ENCODE results near the gene ARID4B.

Gene ARID4B

GRCh38 chr1:235156265-235156664 lies 171.7 kb downstream of the ARID4B start:
- H3K4me3 ChIP-seq (ENCODE audit: low read length), result no peak overlapping the region
- H3K9ac ChIP-seq (ENCODE audit: low read depth, low read length), result no peak overlapping the region
- peaks cover 78% of the 10 kb centered on the region for H3K36me3 ChIP-seq (ENCODE audit: insufficient read depth, low read length)
- no peaks in the 10 kb centered on the region for H3K4me1 ChIP-seq (ENCODE audit: insufficient read depth, low read length)
- no peaks in the 10 kb centered on the region for H3K9me3 ChIP-seq (ENCODE audit: insufficient read depth, low read depth, low read length)
- WGBS, result 99% methylated on average over 3 of the region's 3 CpGs
- no peak overlapping the region for H3K27ac ChIP-seq (ENCODE audit: low read depth, low read length)
- H3K27me3 ChIP-seq (ENCODE audit: insufficient read depth, low read length), result no peaks in the 10 kb centered on the region

GRCh38 chr1:235152235-235152634 lies 175.7 kb downstream of the ARID4B start:
- Histone ChIP-seq H3K4me1 (ENCODE audit: insufficient read depth, low read length) (no peaks in the 10 kb centered on the region), H3K36me3 (ENCODE audit: insufficient read depth, low read length) (peaks cover 90% of the 10 kb centered on the region), H3K27me3 (ENCODE audit: insufficient read depth, low read length) (no peaks in the 10 kb centered on the region), H3K9ac (ENCODE audit: low read depth, low read length) (no peak overlapping the region), H3K27ac (ENCODE audit: low read depth, low read length) (no peak overlapping the region), H3K4me3 (ENCODE audit: low read length) (no peak overlapping the region), H3K9me3 (ENCODE audit: insufficient read depth, low read depth, low read length) (no peaks in the 10 kb centered on the region)

GRCh38 chr1:235151033-235151432 lies 176.9 kb downstream of the ARID4B start:
- no peaks in the 10 kb centered on the region for H3K27me3 ChIP-seq (ENCODE audit: insufficient read depth, low read length)
- H3K4me3 ChIP-seq (ENCODE audit: low read length), result no peak overlapping the region
- no peaks in the 10 kb centered on the region for H3K9me3 ChIP-seq (ENCODE audit: insufficient read depth, low read depth, low read length)
- no peak overlapping the region for H3K9ac ChIP-seq (ENCODE audit: low read depth, low read length)
- no peak overlapping the region for H3K27ac ChIP-seq (ENCODE audit: low read depth, low read length)
- H3K4me1 ChIP-seq (ENCODE audit: insufficient read depth, low read length), result no peaks in the 10 kb centered on the region
- peaks cover 90% of the 10 kb centered on the region for H3K36me3 ChIP-seq (ENCODE audit: insufficient read depth, low read length)
- 90% methylated on average over 2 of the region's 2 CpGs for WGBS

GRCh38 chr1:235149824-235150223 lies 178.2 kb downstream of the ARID4B start:
- Histone ChIP-seq H3K4me3 (ENCODE audit: low read length) (no peak overlapping the region), H3K9ac (ENCODE audit: low read depth, low read length) (no peak overlapping the region), H3K36me3 (ENCODE audit: insufficient read depth, low read length) (peaks cover 96% of the 10 kb centered on the region), H3K27ac (ENCODE audit: low read depth, low read length) (no peak overlapping the region), H3K9me3 (ENCODE audit: insufficient read depth, low read depth, low read length) (no peaks in the 10 kb centered on the region), H3K27me3 (ENCODE audit: insufficient read depth, low read length) (no peaks in the 10 kb centered on the region), H3K4me1 (ENCODE audit: insufficient read depth, low read length) (no peaks in the 10 kb centered on the region)
- 97% methylated on average over 9 of the region's 9 CpGs for WGBS

- Histone ChIP-seq H3K36me3 (ENCODE audit: insufficient read depth, low read length) (peaks cover 97% of the 10 kb centered on the region), H3K9me3 (ENCODE audit: insufficient read depth, low read depth, low read length) (no peaks in the 10 kb centered on the region), H3K4me1 (ENCODE audit: insufficient read depth, low read length) (no peaks in the 10 kb centered on the region), H3K4me3 (ENCODE audit: low read length) (no peak overlapping the region), H3K27me3 (ENCODE audit: insufficient read depth, low read length) (no peaks in the 10 kb centered on the region), H3K9ac (ENCODE audit: low read depth, low read length) (no peak overlapping the region), H3K27ac (ENCODE audit: low read depth, low read length) (no peak overlapping the region)
- WGBS, result 87% methylated on average over 4 of the region's 4 CpGs
These were observed 180.7 kb downstream of the ARID4B start for GRCh38 chr1:235147269-235147668.

GRCh38 chr1:235145639-235146038 lies 182.3 kb downstream of the ARID4B start:
- H3K9ac ChIP-seq (ENCODE audit: low read depth, low read length), result no peak overlapping the region
- H3K9me3 ChIP-seq (ENCODE audit: insufficient read depth, low read depth, low read length), result no peaks in the 10 kb centered on the region
- peaks cover 88% of the 10 kb centered on the region for H3K36me3 ChIP-seq (ENCODE audit: insufficient read depth, low read length)
- H3K4me3 ChIP-seq (ENCODE audit: low read length), result no peak overlapping the region
- no peaks in the 10 kb centered on the region for H3K4me1 ChIP-seq (ENCODE audit: insufficient read depth, low read length)
- no peak overlapping the region for H3K27ac ChIP-seq (ENCODE audit: low read depth, low read length)
- WGBS, result 95% methylated on average over 6 of the region's 6 CpGs
- no peaks in the 10 kb centered on the region for H3K27me3 ChIP-seq (ENCODE audit: insufficient read depth, low read length)

- Histone ChIP-seq H3K4me1 (ENCODE audit: insufficient read depth, low read length) (no peaks in the 10 kb centered on the region), H3K27ac (ENCODE audit: low read depth, low read length) (no peak overlapping the region), H3K9me3 (ENCODE audit: insufficient read depth, low read depth, low read length) (no peaks in the 10 kb centered on the region), H3K9ac (ENCODE audit: low read depth, low read length) (no peak overlapping the region), H3K36me3 (ENCODE audit: insufficient read depth, low read length) (peaks cover 84% of the 10 kb centered on the region), H3K4me3 (ENCODE audit: low read length) (no peak overlapping the region), H3K27me3 (ENCODE audit: insufficient read depth, low read length) (no peaks in the 10 kb centered on the region)
- WGBS, result 98% methylated on average over 4 of the region's 4 CpGs
These were observed 185.0 kb downstream of the ARID4B start for GRCh38 chr1:235142991-235143390.

GRCh38 chr1:235139315-235139714 lies 188.7 kb downstream of the ARID4B start:
- H3K9ac ChIP-seq (ENCODE audit: low read depth, low read length), result no peak overlapping the region
- WGBS, result 98% methylated on average over 4 of the region's 5 CpGs
- H3K4me3 ChIP-seq (ENCODE audit: low read length), result no peak overlapping the region
- H3K27me3 ChIP-seq (ENCODE audit: insufficient read depth, low read length), result no peaks in the 10 kb centered on the region
- peaks cover 82% of the 10 kb centered on the region for H3K36me3 ChIP-seq (ENCODE audit: insufficient read depth, low read length)
- no peaks in the 10 kb centered on the region for H3K4me1 ChIP-seq (ENCODE audit: insufficient read depth, low read length)
- H3K27ac ChIP-seq (ENCODE audit: low read depth, low read length), result no peak overlapping the region
- no peaks in the 10 kb centered on the region for H3K9me3 ChIP-seq (ENCODE audit: insufficient read depth, low read depth, low read length)

- Histone ChIP-seq H3K9ac (ENCODE audit: low read depth, low read length) (no peak overlapping the region), H3K4me3 (ENCODE audit: low read length) (no peak overlapping the region), H3K27ac (ENCODE audit: low read depth, low read length) (no peak overlapping the region), H3K9me3 (ENCODE audit: insufficient read depth, low read depth, low read length) (no peaks in the 10 kb centered on the region), H3K36me3 (ENCODE audit: insufficient read depth, low read length) (peaks cover 82% of the 10 kb centered on the region), H3K4me1 (ENCODE audit: insufficient read depth, low read length) (no peaks in the 10 kb centered on the region), H3K27me3 (ENCODE audit: insufficient read depth, low read length) (no peaks in the 10 kb centered on the region)
- 90% methylated on average over 2 of the region's 2 CpGs for WGBS
These were observed 189.2 kb downstream of the ARID4B start for GRCh38 chr1:235138821-235139220.

GRCh38 chr1:235136111-235136510 lies 191.9 kb downstream of the ARID4B start:
- 92% methylated on average over 4 of the region's 4 CpGs for WGBS
- H3K36me3 ChIP-seq (ENCODE audit: insufficient read depth, low read length), result peaks cover 81% of the 10 kb centered on the region

GRCh38 chr1:235134171-235134570 lies 193.8 kb downstream of the ARID4B start:
- Histone ChIP-seq H3K9ac (ENCODE audit: low read depth, low read length) (no peak overlapping the region), H3K27me3 (ENCODE audit: insufficient read depth, low read length) (no peaks in the 10 kb centered on the region), H3K4me3 (ENCODE audit: low read length) (no peak overlapping the region), H3K27ac (ENCODE audit: low read depth, low read length) (no peak overlapping the region), H3K4me1 (ENCODE audit: insufficient read depth, low read length) (no peaks in the 10 kb centered on the region), H3K9me3 (ENCODE audit: insufficient read depth, low read depth, low read length) (no peaks in the 10 kb centered on the region), H3K36me3 (ENCODE audit: insufficient read depth, low read length) (peaks cover 77% of the 10 kb centered on the region)
- 99% methylated on average over 11 of the region's 12 CpGs for WGBS

More at GRCh38 chr1:235136111-235136510, 191.9 kb downstream of the ARID4B start:
- Histone ChIP-seq H3K9me3 (ENCODE audit: insufficient read depth, low read depth, low read length) (no peaks in the 10 kb centered on the region), H3K27me3 (ENCODE audit: insufficient read depth, low read length) (no peaks in the 10 kb centered on the region), H3K9ac (ENCODE audit: low read depth, low read length) (no peak overlapping the region), H3K27ac (ENCODE audit: low read depth, low read length) (no peak overlapping the region), H3K4me1 (ENCODE audit: insufficient read depth, low read length) (no peaks in the 10 kb centered on the region), H3K4me3 (ENCODE audit: low read length) (no peak overlapping the region)

- WGBS, result 97% methylated on average over 3 of the region's 3 CpGs
- H3K9ac ChIP-seq (ENCODE audit: low read depth, low read length), result no peak overlapping the region
- no peaks in the 10 kb centered on the region for H3K4me1 ChIP-seq (ENCODE audit: insufficient read depth, low read length)
- H3K27ac ChIP-seq (ENCODE audit: low read depth, low read length), result no peak overlapping the region
- H3K27me3 ChIP-seq (ENCODE audit: insufficient read depth, low read length), result no peaks in the 10 kb centered on the region
- no peak overlapping the region for H3K4me3 ChIP-seq (ENCODE audit: low read length)
- peaks cover 66% of the 10 kb centered on the region for H3K36me3 ChIP-seq (ENCODE audit: insufficient read depth, low read length)
- no peaks in the 10 kb centered on the region for H3K9me3 ChIP-seq (ENCODE audit: insufficient read depth, low read depth, low read length)
These were observed 194.9 kb downstream of the ARID4B start for GRCh38 chr1:235133086-235133485.
